Measurements from ENCODE around the gene ARSH.

- TF ChIP-seq CTCF (IDR thresholded peaks at IDR 0.05; ENCODE audit: low read length) (no peak), EZH2 (optimal IDR thresholded peaks at IDR 0.05; ENCODE audit: low read depth, low read length) (no peak), EZH2phosphoT487 (IDR thresholded peaks at IDR 0.05; ENCODE audit: low read length) (no peak)
Measured at GRCh38 chrX:2974961-2975360, 31.4 kb upstream of the ARSH start.

Measured in MM.1S (cell line).